GM23338 (cell line): ENCODE results near the gene ERGIC2. TPM values are rescaled to one million over a fixed set of nuclear protein-coding genes. Genes with fewer than 3 reads are reported as not detected.

ENCODE experiments used
- ATAC-seq: fragments of 200-7000 bp; cut with Tn5 transposase; 3 replicates; pipeline ENCODE4 v1.9.1; 2020
- DNase-seq: peaks from one replicate; pipeline ENCODE4 v3.0.0-alpha.2; 2015; ENCODE audit warnings: low spot score
- H2AFZ ChIP-seq: fragments of 200-600 bp; sonication (generic); 2 replicates; pipeline ENCODE4 v1.8.0; 2016; ENCODE audit warnings: antibody characterized with exemption, mild to moderate bottlenecking, moderate library complexity
- H3F3A ChIP-seq: fragments of 200-600 bp; sonication (generic); replicated peaks from 2 replicates; pipeline ENCODE4 v1.8.0; 2017; ENCODE audit warnings: antibody characterized with exemption, mixed run types, low read depth
- H3K27ac ChIP-seq: fragments of 200-600 bp; sonication (generic); 2 replicates; pipeline ENCODE4 v1.6.1; 2016; ENCODE audit warnings: low read depth
- H3K27me3 ChIP-seq: fragments of 200-600 bp; sonication (generic); 2 replicates; pipeline ENCODE4 v1.8.0; 2016; ENCODE audit warnings: mild to moderate bottlenecking, mixed run types, moderate library complexity; ENCODE audit not compliant: insufficient read depth
- H3K36me3 ChIP-seq: fragments of 200-600 bp; sonication (generic); 2 replicates; pipeline ENCODE4 v1.8.0; 2016; ENCODE audit warnings: mild to moderate bottlenecking; ENCODE audit not compliant: insufficient read depth
- H3K4me1 ChIP-seq: fragments of 200-600 bp; sonication (generic); 2 replicates; pipeline ENCODE4 v1.8.0; 2016; ENCODE audit warnings: mild to moderate bottlenecking, moderate library complexity; ENCODE audit not compliant: insufficient read depth
- H3K4me2 ChIP-seq: fragments of 200-600 bp; sonication (generic); 2 replicates; pipeline ENCODE4 v1.7.1; 2017; ENCODE audit warnings: mixed run types
- H3K4me3 ChIP-seq: fragments of 200-600 bp; sonication (generic); 2 replicates; pipeline ENCODE4 v1.6.1; 2016; ENCODE audit warnings: mixed run types
- H3K79me2 ChIP-seq: fragments of 200-600 bp; sonication (generic); replicated peaks from 2 replicates; pipeline ENCODE4 v1.8.0; 2017; ENCODE audit warnings: mild to moderate bottlenecking; ENCODE audit not compliant: insufficient read depth
- H3K9me2 ChIP-seq: fragments of 200-600 bp; sonication (generic); 2 replicates; pipeline ENCODE4 v1.8.0; 2017; ENCODE audit not compliant: insufficient read depth
- H4K20me1 ChIP-seq: fragments of 200-600 bp; sonication (generic); replicated peaks from 2 replicates; pipeline ENCODE4 v1.8.0; 2017; ENCODE audit warnings: mild to moderate bottlenecking; ENCODE audit not compliant: insufficient read depth
- H3K27ac Mint-ChIP-seq: 2 replicates; pipeline ENCODE4 v1.8.0; 2020; ENCODE audit warnings: inconsistent platforms, mild to moderate bottlenecking, moderate library complexity, mixed read lengths
- H3K27me3 Mint-ChIP-seq: 3 replicates; pipeline ENCODE4 v1.8.0; 2022; ENCODE audit warnings: low read depth, mild to moderate bottlenecking, moderate library complexity, mixed read lengths, inconsistent platforms; ENCODE audit not compliant: insufficient read depth, poor library complexity
- H3K36me3 Mint-ChIP-seq: 3 replicates; pipeline ENCODE4 v1.8.0; 2021; ENCODE audit warnings: low read depth, mild to moderate bottlenecking, inconsistent platforms, moderate library complexity, mixed read lengths
- H3K4me1 Mint-ChIP-seq: 3 replicates; pipeline ENCODE4 v1.8.0; 2020; ENCODE audit warnings: mild to moderate bottlenecking, inconsistent platforms, mixed read lengths
- H3K4me3 Mint-ChIP-seq: 3 replicates; pipeline ENCODE4 v1.8.0; 2021; ENCODE audit warnings: moderate library complexity, mild to moderate bottlenecking, inconsistent platforms, mixed read lengths
- H3K9me3 Mint-ChIP-seq: 3 replicates; pipeline ENCODE4 v1.8.0; 2020; ENCODE audit warnings: moderate library complexity, mild to moderate bottlenecking, inconsistent platforms, mixed read lengths
- CREB1 ChIP-seq: fragments of 250-450 bp; sonication (Bioruptor Pico); IDR thresholded peaks from 2 replicates; pipeline ENCODE4 v1.5.0; 2020; ENCODE audit warnings: low read depth, mild to moderate bottlenecking, moderate library complexity
- ETS1 ChIP-seq: IDR thresholded peaks from 2 replicates; pipeline ENCODE4 v1.6.1; 2016; ENCODE audit warnings: antibody characterized with exemption
- JUNB ChIP-seq: IDR thresholded peaks from one replicate; pipeline ENCODE4 v1.6.1; 2016; ENCODE audit warnings: antibody characterized with exemption; ENCODE audit not compliant: unreplicated experiment
- NANOG ChIP-seq: IDR thresholded peaks from 2 replicates; pipeline ENCODE4 v1.6.1; 2016; ENCODE audit warnings: antibody characterized with exemption, borderline replicate concordance
- POLR2AphosphoS5 ChIP-seq: IDR thresholded peaks from 2 replicates; pipeline ENCODE4 v1.6.1; 2016; ENCODE audit warnings: antibody characterized with exemption, low read depth
- REST ChIP-seq: IDR thresholded peaks from one replicate; pipeline ENCODE4 v1.6.1; 2018; ENCODE audit warnings: antibody characterized with exemption; ENCODE audit not compliant: unreplicated experiment
- STAT1 ChIP-seq: IDR thresholded peaks from one replicate; pipeline ENCODE4 v1.6.1; 2016; ENCODE audit warnings: antibody characterized with exemption; ENCODE audit not compliant: unreplicated experiment
- ZNF114 ChIP-seq: fragments of 250-450 bp; sonication (Bioruptor Pico); IDR thresholded peaks from 2 replicates; pipeline ENCODE4 v1.5.0; 2020; ENCODE audit warnings: mild to moderate bottlenecking, moderate library complexity
- ZNF331 ChIP-seq: fragments of 250-450 bp; sonication (Bioruptor Pico); IDR thresholded peaks from 2 replicates; pipeline ENCODE4 v1.5.0; 2020; ENCODE audit warnings: low read depth, mild to moderate bottlenecking, moderate library complexity
- polyA plus RNA-seq: library from polyadenylated mRNA; unstranded; fragments of >200 nt; fragmentation: Nextera tagmentation; extraction: Ambion mirVana; gene quantifications from 2 replicates; pipeline ENCODE4 v1.2.1, GENCODE V29; 2016
- total RNA-seq: library from RNA; depleted of rRNA; stranded (reverse); fragments of >200 nt; shearing (Covaris generic); gene quantifications from 2 replicates; pipeline ENCODE4 v1.2.3, GENCODE V29; 2014
- TF ChIP-seq, protein P1 (sequence below): fragments of 250-450 bp; sonication (Bioruptor Pico); IDR thresholded peaks from 2 replicates; pipeline ENCODE4 v1.5.0; 2020; ENCODE audit warnings: mild to moderate bottlenecking, moderate library complexity
- TF ChIP-seq, protein P2 (sequence below), 2 experiments: fragments of 200-600 bp in 1 of 2; sonication (generic) in 1 of 2; conservative IDR thresholded peaks; 2 replicates each; pipeline versions ENCODE4 v1.5.1 to v1.6.1; 2016 to 2017; ENCODE audit warnings: antibody characterized with exemption in 2 of 2, low read depth in 2 of 2, mild to moderate bottlenecking in 2 of 2, moderate library complexity in 1 of 2

The ERGIC2 gene
- total and polyA plus RNA-seq, 2 experiments from 2014 or later: 77.1 to 107 TPM

DNA sequence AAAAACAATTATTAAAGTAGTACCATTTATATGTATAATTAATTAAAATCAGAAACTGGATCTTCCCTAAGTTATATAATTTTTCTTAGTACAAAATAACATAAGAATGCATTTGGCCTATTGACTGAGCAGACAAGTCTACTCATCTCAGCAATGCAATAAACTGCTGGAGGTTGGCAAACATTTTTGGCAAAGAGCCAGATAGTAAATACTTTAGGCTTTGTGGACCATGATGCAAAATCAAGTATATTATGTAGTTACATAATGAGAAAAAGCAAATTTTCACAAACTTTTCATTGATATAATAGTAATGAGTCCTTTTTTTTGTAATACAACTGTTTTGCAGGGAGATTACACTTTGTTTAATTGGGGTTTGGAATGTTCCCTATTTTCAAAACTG, 30.9 kb downstream of the ERGIC2 start:
- ATAC-seq (no peak), DNase-seq (no peak)
- Mint-ChIP-seq H3K27me3 (no peaks in the 10 kb centered on the region), H3K4me3 (no peak overlapping the region), H3K27ac (no peak overlapping the region), H3K4me1 (no peaks in the 10 kb centered on the region), H3K36me3 (peaks cover 8% of the 10 kb centered on the region; the same call in 2 of the 3 replicates), H3K9me3 (no peaks in the 10 kb centered on the region)
- Histone ChIP-seq H3K4me3 (no peak overlapping the region), H3K27ac (no peak overlapping the region), H2AFZ (no peak overlapping the region), H4K20me1 (no peaks in the 10 kb centered on the region), H3K79me2 (no peaks in the 10 kb centered on the region), H3K36me3 (peaks cover 4% of the 10 kb centered on the region; the same call in 1 of the 2 replicates), H3K4me2 (no peak overlapping the region), H3F3A (no peaks in the 10 kb centered on the region), H3K9me2 (no peaks in the 10 kb centered on the region), H3K4me1 (no peaks in the 10 kb centered on the region), H3K27me3 (no peaks in the 10 kb centered on the region)
- no peak for TF ChIP-seq POLR2AphosphoS5
- TF ChIP-seq CREB1 (CRISPR knock-in tag): no peak
- no peak for TF ChIP-seq NANOG
- no peak for TF ChIP-seq REST
- no peak for TF ChIP-seq STAT1
- TF ChIP-seq ZNF114 (CRISPR knock-in tag): no peak
- TF ChIP-seq, protein P1, sequence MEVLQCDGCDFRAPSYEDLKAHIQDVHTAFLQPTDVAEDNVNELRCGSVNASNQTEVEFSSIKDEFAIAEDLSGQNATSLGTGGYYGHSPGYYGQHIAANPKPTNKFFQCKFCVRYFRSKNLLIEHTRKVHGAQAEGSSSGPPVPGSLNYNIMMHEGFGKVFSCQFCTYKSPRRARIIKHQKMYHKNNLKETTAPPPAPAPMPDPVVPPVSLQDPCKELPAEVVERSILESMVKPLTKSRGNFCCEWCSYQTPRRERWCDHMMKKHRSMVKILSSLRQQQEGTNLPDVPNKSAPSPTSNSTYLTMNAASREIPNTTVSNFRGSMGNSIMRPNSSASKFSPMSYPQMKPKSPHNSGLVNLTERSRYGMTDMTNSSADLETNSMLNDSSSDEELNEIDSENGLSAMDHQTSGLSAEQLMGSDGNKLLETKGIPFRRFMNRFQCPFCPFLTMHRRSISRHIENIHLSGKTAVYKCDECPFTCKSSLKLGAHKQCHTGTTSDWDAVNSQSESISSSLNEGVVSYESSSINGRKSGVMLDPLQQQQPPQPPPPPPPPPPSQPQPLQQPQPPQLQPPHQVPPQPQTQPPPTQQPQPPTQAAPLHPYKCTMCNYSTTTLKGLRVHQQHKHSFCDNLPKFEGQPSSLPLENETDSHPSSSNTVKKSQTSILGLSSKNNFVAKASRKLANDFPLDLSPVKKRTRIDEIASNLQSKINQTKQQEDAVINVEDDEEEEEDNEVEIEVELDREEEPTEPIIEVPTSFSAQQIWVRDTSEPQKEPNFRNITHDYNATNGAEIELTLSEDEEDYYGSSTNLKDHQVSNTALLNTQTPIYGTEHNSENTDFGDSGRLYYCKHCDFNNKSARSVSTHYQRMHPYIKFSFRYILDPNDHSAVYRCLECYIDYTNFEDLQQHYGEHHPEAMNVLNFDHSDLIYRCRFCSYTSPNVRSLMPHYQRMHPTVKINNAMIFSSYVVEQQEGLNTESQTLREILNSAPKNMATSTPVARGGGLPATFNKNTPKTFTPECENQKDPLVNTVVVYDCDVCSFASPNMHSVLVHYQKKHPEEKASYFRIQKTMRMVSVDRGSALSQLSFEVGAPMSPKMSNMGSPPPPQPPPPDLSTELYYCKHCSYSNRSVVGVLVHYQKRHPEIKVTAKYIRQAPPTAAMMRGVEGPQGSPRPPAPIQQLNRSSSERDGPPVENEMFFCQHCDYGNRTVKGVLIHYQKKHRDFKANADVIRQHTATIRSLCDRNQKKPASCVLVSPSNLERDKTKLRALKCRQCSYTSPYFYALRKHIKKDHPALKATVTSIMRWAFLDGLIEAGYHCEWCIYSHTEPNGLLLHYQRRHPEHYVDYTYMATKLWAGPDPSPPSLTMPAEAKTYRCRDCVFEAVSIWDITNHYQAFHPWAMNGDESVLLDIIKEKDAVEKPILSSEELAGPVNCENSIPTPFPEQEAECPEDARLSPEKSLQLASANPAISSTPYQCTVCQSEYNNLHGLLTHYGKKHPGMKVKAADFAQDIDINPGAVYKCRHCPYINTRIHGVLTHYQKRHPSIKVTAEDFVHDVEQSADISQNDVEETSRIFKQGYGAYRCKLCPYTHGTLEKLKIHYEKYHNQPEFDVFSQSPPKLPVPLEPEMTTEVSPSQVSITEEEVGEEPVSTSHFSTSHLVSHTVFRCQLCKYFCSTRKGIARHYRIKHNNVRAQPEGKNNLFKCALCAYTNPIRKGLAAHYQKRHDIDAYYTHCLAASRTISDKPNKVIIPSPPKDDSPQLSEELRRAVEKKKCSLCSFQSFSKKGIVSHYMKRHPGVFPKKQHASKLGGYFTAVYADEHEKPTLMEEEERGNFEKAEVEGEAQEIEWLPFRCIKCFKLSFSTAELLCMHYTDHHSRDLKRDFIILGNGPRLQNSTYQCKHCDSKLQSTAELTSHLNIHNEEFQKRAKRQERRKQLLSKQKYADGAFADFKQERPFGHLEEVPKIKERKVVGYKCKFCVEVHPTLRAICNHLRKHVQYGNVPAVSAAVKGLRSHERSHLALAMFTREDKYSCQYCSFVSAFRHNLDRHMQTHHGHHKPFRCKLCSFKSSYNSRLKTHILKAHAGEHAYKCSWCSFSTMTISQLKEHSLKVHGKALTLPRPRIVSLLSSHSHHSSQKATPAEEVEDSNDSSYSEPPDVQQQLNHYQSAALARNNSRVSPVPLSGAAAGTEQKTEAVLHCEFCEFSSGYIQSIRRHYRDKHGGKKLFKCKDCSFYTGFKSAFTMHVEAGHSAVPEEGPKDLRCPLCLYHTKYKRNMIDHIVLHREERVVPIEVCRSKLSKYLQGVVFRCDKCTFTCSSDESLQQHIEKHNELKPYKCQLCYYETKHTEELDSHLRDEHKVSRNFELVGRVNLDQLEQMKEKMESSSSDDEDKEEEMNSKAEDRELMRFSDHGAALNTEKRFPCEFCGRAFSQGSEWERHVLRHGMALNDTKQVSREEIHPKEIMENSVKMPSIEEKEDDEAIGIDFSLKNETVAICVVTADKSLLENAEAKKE (CRISPR knock-in tag): no peak
- TF ChIP-seq, protein P2, sequence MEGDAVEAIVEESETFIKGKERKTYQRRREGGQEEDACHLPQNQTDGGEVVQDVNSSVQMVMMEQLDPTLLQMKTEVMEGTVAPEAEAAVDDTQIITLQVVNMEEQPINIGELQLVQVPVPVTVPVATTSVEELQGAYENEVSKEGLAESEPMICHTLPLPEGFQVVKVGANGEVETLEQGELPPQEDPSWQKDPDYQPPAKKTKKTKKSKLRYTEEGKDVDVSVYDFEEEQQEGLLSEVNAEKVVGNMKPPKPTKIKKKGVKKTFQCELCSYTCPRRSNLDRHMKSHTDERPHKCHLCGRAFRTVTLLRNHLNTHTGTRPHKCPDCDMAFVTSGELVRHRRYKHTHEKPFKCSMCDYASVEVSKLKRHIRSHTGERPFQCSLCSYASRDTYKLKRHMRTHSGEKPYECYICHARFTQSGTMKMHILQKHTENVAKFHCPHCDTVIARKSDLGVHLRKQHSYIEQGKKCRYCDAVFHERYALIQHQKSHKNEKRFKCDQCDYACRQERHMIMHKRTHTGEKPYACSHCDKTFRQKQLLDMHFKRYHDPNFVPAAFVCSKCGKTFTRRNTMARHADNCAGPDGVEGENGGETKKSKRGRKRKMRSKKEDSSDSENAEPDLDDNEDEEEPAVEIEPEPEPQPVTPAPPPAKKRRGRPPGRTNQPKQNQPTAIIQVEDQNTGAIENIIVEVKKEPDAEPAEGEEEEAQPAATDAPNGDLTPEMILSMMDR (conservative IDR thresholded peaks at IDR 0.05; ENCODE audit: low read depth in 2 of 2): no peak
- TF ChIP-seq ETS1: no peak
- no peak for TF ChIP-seq JUNB
- no peak for TF ChIP-seq ZNF331
